NCI-H82 treated with DMSO at 0.1 percent for 48 hours (cell line): ENCODE data around the gene GABRG3.
A peak's percentile ranks its signal among the peaks of the same experiment; 100 is the strongest.
"Not testable (repeated sequence)": the region's sequence is repeated elsewhere in the genome, so short reads cannot be mapped to it uniquely, and the experiment has no call there.

Experiments used
- DNase-seq: peaks from one replicate; lab custom pipeline; 2025; ENCODE audit not compliant: unreplicated experiment; lab: John Stamatoyannopoulos, UW

GABRG3 gene

DNA sequence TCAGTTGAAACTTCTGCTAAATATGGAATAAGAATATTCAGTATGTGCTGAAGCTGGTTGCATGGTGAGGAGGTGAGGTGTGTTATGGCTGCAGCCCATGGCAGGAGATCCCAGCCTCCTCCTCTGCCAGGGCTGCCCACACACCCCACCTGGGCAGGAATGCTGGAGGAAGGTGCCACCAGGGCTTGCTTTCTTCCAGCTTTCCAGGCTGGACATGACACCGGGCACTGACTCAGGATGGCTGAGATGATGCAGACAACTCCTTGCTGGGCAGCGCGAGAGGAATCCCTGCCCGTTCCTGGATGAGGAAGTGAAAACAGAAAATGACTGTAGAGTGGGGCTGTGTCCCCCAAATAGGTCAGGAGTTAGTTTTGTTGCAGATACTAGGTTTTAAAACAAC lies 14.1 kb downstream of the GABRG3 start:
- no peak for DNase-seq

DNA sequence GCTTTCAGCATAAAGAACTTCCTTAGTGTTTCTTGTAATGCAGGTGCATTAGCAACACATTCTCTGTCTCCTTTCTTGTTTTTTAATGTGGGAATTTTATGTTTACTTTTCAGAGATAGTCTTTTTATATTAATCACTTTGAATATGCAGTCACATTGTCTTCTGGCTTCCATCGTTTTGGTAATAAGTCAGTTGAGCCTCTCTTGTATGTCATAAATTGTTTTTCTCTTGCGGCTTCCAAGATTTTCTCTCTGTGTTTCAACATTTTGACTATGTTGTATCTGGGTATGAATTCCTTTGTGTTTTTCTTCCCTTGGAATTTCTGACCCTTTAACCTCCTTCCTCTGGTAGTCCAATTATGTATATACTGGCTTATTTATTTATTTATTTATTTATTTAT lies 25.3 kb downstream of the GABRG3 start:
- no peak for DNase-seq

DNA sequence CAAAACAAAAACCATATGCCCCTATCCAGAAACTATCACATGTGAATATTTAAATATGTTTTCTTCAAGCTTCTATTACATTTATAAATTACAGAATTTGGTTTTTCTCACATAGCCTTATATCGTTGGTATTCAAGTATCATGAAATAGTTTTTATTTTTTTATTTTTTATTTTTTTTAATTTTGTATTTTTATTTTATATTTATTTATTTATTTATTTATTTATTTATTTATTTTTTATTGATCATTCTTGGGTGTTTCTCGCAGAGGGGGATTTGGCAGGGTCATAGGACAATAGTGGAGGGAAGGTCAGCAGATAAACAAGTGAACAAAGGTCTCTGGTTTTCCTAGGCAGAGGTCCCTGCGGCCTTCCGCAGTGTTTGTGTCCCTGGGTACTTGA lies 32.0 kb downstream of the GABRG3 start:
- not testable (repeated sequence) for DNase-seq

DNA sequence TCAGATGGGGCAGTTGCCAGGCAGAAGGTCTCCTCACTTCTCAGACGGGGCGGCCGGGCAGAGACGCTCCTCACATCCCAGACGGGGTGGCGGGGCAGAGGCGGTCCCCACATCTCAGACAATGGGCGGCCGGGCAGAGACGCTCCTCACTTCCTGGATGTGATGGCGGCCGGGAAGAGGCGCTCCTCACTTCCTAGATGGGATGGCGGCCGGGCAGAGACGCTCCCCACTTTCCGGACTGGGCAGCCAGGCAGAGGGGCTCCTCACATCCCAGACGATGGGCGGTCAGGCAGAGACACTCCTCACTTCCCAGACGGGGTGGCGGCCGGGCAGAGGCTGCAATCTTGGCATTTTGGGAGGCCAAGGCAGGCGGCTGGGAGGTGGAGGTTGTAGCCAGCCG lies 33.2 kb downstream of the GABRG3 start:
- DNase-seq: not testable (repeated sequence)

DNA sequence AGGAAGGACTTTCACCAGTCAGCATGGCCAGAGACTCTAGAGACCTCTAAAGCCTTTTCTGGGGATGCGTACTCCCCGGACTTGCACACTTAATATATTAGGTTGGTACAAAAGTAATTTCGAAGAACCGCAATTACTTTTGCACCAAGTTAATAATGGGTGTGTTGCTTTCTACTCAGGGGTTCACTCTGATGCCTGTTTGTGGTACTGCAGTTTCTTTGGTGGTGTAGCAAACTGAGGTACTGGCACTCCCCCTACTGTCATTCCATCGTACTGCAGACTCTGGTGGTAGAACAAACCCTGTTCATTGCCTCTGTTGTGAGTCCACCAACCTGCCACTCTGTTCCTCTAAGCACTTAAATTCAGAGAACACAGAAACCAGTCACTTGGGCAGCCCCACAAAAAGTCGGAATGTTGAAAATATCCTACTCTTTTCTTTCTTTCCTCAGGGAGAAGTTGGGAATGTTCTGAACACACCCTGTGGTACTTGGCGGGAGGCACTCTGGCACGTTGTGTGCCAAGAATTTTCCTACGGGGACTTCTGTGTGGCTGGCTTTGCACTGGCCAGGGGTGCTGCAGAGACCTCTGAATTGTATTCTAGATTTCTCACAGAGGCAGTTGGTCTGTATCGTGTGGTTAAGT lies 46.3 kb downstream of the GABRG3 start:
- peak; percentile 56 for DNase-seq

DNA sequence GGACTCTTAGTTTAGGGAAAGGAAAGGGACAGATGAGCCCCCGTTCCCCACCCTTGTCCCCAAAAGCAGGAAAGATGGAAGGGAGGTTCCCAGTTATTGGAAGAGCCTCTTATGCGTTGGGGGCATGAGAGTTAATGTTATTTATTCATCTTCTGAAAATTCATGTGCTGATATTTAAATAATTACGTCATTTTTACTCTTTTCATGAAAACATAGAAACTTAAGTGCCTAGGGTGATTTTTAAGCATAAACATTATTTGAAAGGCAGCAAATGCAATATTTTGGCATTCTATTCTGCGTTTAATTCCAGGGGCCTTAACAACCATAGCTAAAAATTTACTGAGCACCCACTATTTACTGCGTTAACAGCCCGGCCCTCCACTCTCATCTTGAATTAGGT lies 48.7 kb downstream of the GABRG3 start:
- no peak for DNase-seq

DNA sequence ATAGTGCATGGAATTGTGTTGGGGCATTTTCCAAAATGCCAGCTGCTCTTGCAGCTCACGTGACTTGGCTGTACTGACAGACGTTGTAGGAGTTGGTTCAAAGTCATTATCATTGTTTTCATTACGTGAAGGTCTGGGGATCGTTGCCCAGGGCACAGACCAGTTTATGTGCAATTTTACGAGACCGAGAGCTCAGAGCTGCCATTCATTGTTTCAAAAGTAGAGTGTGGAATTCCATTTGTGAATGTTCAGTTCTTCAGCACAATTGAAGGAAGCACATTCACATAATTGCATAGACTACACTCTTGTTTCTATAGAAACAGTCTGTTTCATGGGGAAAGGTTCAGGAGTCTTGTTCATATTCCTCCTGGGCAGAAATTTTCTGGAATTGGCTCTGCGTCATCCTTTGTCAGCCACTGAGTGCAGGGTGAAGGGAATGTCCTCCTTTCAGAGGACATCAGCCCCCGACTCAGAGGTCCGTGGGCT lies 54.5 kb downstream of the GABRG3 start:
- no peak for DNase-seq

DNA sequence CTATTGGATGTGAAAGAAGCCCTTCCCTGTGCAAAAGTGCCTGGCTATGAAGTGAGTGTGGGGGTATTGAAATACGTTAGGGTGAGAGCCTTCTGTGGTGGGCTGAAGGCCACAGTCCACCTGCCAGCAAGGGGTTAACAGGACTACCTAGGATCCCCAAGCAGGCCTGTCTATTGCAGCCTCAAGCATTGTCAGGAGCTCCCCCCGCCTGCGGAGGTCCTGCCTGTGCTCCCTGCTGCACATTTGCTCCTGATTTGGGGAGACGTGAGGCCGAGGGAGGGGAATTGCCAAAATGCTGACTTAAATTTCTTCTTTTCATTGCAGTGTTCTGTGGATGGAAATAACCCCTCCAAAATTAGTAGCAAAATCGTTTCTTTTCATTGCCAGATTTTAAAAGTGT lies 56.2 kb downstream of the GABRG3 start:
- DNase-seq: no peak

DNA sequence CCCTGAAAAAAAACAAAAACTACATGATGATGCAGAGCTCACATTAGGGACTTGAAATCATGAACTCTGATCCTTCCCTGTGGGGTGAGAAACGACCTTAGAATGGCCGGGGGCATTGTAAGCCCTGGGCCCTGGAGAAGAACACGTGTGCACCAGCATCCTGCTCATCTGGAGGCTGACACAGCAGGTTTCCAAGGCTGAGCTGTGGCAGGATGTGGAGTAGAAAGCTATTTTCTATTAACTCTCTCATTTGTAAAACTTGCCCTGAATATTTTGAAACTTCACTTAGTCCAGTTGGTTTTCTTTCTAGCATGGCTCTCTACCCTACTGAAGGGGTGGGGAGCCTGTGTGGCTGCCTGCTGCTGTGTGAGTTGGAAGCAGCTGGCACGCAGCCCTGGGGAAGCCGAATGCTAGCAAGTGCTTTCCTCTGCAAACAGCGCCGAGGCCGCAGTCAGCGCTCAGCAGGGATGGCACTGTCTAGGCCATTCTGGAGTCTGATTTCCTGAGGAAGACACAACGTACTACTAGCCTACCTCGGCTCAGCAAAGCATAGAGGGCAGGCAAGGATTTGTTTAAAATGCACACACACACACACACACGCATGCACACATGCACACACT lies 58.0 kb downstream of the GABRG3 start:
- no peak for DNase-seq

DNA sequence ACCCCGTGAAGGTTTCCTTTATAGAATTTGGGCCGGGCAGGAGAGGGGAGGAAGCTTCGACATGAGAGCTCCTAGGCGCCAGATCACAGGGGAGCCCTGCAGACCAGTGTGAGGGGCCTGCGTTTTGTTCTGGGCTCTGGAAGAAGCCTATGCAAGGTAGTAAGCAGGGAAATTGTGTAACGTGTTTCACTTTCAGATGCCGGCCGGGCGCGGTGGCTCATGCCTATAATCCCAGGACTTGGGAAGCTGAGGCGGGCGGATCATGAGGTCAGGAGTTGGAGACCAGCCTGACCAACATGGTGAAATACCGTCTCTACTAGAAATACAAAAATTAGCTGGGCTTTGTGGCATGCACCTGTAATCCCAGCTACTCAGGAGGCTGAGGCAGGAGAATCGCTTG lies 65.2 kb downstream of the GABRG3 start:
- DNase-seq: no peak

DNA sequence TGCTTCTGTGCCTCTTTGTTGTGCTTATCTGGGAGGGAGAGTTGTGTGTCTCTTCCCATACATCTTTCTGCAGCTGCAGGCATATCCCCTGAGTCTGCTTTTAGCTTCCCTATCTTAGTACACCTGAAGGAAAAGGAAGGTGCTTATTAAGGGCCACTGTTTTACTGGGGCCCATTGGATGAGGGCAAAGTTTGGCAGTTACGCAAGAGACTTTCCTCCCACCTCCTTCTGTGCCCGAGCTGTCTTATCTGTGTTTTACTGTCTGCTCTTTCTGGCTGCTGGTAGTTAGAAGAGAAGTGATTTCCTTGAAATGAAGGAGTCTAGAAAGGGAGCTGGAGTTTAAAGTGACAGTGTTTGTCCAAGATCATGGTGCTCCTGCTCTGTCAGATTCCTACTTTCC lies 66.5 kb downstream of the GABRG3 start:
- no peak for DNase-seq

DNA sequence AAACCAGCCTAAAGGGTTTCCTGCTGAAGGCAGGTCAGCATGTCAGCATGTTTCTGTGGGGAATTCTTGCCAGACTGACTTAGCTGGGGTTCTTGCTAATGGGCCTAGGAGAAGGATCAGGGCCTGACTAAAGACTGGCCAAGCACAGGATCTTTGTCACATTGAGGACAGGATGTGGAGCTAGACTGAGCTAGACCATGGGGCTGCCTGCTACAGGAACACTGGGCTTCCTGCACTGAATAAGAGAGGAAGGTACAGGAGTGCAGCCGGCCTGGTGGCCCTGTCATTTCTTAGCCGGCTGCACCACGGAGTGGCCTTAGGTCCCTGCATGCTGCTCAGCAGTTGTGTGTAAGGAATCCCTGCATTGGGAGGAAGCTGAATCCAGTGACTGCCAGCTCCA lies 68.2 kb downstream of the GABRG3 start:
- DNase-seq: no peak

DNA sequence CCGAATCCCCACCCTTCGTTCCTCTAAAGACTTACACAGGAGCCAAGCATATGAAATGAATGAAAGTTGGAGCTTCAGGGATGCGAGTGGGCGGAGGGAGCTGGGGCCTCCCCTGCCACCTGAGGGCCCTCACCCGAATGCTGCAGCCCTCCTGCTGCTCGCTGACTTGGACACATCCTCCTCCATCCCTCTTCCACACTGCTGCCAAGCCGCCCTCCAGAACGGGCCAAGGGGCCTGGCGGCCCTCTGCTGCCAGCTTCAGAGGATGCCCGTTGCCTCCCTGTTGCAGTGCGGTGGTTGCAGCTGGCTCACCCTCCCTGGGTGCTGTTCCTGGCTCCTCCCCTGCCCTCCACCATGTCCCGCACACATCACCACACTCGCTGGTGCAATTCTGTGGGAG lies 71.2 kb downstream of the GABRG3 start:
- DNase-seq: no peak

DNA sequence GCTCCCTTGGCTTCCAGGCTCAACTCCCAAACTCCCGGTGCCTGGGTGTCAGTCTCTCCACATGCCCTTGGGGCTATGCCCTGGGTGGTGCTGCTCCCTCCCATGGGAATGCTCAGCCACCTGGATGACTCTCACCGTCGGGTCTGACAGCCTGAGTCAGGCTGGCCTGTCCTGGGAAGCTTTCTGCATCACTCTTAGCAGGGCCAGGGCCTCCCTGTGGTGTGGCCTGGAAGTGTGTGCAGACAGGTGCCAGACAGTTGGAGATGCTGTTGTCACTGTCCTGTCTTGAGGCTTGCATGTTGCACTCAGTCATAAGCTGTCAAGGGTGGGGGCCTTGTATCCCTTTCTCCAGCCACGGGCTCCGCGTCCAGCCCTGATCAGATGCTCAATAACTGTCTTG lies 71.7 kb downstream of the GABRG3 start:
- DNase-seq: no peak

DNA sequence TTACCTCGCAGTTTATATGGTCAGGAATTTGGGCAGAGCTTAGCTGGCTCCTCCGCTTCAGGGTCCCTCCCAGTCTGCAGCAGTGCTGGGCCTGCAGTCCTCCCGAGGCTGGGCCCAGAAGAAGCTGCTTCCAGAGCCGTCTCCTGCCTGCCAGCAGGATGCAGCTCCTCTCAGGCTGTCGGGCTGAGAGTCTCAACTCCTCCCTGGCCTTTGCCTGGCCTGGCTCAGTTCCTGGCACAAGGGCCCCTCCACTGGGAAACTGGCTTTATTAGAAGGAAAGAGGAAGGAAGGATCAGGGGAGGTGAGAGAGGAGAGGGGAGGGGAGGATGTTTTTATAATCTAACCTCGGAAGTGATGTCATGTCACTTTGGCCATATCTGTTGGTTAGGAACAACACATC lies 72.8 kb downstream of the GABRG3 start:
- no peak for DNase-seq

DNA sequence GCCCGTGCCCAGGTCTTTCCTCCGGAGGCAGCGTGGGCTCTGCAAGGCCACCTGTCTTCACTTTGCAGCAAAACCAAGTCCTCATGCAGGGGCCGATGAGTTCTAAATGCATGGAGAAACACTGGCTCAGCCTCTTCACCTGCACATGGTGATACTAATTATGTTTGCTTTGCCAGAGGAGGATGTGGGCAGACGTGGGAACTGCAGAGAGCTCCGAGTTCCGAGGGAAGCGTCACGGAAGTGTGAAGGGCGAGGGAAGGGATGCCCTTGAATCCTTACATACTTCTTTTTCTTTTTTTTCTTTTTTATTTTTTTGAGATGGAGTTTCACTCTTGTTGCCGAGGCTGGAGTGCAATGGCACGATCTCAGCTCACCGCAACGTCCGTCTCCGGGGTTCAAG lies 74.8 kb downstream of the GABRG3 start:
- no peak for DNase-seq

DNA sequence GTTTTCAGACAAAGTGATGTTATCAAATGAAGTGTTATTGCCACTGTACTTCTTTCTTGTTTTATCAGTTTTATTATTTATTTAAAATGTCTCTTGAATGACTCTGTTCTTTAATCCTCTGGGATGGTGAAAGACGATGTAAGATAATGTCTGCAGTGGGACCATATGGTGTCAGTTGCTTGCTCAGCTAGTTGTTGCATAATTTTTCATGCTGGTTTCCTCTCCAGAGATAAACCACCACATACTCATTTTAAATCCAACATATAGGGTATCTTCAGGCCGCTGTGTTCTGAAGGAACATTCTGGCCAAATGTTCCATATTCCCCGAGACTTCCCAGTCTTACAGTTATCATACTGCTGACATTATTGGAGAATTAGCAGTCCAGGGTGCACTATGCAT lies 75.9 kb downstream of the GABRG3 start:
- DNase-seq: no peak

DNA sequence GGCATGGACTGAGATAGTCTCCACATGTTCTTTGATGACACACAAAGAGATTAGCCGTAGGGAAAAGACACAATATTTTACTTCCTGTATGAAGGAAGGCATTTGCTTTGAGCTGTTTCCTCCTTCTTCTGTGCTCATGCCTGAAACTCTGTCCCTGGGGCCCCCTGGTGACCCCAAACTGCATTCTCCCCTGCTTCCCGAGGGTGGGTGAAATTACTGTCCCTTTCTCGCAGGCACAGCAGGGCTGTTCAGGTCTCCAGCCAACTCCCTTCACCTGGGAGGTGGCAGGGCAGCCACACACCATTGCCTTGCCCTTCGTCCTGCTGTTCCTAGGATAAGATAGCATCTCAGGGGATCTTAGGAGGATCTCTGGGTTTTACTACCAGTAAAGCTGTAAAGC lies 79.2 kb downstream of the GABRG3 start:
- no peak for DNase-seq

DNA sequence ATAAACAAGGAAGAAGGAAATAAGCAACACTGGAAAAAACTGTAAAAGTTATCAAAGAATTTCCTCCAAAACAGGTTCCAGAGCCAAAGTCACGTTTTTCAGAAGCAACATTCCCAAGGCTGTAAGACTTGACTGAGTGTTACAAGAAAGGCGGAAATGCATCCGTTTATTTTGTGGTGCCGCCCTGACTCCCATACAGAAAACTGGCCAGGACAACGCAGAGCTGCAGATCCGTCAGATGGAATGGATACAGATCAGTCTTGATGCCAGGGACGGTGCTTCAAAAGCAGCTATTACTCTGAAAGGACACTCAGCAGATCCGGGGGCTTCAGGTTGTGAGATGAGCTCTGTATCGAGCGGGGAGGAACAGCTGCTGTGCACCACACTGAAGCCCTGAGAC lies 83.4 kb downstream of the GABRG3 start:
- DNase-seq: no peak

DNA sequence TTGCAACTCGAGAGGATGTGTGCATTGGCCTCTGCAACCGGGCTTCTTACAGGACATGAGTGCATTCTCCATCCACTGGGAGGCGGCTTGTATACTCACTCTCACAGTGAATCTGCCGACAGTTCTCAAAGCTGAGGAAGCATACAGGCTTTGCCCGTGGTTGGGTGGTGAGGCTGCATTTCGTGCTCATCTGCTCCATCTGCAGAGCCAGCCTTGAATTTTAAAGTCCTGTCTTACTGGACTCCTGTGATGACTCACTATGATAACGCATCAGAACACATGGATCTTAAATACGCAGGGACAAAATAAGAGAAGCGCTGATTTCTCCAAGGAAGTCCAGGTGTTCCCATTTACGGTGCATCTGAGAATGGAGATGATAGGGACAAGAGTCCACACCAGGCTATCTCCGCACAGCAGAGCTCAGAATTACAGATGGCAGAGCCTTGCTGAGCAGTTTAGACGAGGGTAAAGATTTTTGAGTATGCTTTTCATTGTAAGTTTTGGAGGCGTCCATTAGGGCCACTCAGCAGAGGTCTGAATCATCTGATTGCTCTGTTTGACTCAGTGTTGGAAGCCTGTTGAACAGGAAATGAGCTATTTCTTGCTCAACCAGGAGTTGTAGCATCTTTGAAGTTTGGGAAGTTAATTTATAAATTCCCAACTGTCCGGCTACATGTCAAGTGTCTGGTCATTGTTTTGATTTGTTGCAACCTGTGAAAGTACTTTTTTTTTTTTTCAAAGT lies 87.1 kb downstream of the GABRG3 start:
- no peak for DNase-seq

DNA sequence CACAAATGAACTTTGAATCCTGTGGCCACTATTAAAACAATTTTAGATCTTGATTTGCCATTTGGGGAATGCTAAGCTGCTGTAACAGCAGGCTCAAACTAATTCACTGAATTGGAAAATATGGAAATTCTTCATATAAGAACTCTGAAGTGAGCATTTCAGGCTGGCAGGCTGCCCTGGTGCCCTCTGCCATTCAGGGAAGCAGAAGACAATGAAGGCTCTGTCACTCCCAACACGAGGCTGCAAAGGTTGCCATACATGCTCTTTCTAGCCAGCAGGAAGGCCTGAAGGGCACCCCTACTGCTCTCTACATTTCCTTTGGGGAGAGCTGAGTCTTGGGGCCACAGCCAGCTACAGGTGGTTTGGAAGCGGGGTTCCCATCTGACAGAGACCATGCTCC lies 88.0 kb downstream of the GABRG3 start:
- DNase-seq: no peak

DNA sequence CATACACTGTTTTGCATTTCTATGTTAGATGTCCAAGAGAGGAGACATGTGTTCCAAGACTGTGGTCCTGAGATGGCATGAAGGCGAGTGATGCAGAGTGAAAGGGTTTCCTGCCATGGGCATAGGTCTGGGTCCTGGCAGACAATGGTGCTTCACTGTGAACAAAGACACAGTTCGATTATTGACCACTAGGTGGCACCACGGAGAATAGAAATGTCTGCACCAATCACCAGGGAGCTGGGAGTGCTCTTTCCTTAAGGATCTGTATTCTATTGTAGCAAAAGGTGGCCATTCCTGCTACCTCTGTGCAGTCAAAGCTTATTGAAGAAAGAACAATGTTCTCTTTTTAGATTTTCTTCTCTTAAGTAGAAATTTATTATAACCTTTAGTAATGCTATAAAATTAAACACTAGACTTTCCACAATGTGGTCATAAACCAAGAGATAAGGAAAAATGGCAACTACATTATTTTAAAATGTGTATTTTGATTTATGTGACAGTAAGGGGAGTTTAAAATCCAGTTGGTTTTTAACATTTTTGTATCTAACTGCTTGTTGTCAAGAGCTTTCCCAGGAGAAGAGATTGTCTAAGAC lies 88.7 kb downstream of the GABRG3 start:
- DNase-seq: peak; percentile 53
